A549 (cell line): Measurements from ENCODE around the gene KLF9. TPM values are rescaled to one million over a fixed set of nuclear protein-coding genes. Genes with fewer than 3 reads are reported as not detected.

Source experiments
- ATAC-seq, 2 experiments: fragments of 200-7000 bp in 1 of 2; fragments of >200 bp in 1 of 2; cut with Nextera tagmentation in 1 of 2; cut with Tn5 transposase in 1 of 2; 3 replicates each; pipeline versions ENCODE4 v1.8.0 to v1.9.1; 2018 to 2020; ENCODE audit warnings: mild to moderate bottlenecking in 1 of 2, moderate library complexity in 1 of 2
- CTCF ChIA-PET: fragments of 300-600 bp; sonication (Branson Sonifier 250); formaldehyde crosslinking; extraction: SDS; loops from one replicate; lab custom pipeline; 2021; ENCODE audit warnings: antibody characterized with exemption, inconsistent platforms; lab: Yijun Ruan, JAX
- POLR2A ChIA-PET: fragments of 350-600 bp; formaldehyde crosslinking; extraction: SDS; loops from one replicate; lab custom pipeline; 2021; ENCODE audit warnings: antibody characterized with exemption, inconsistent platforms; lab: Yijun Ruan, JAX
- DNase-seq, 2 experiments: peaks; one replicate each; pipeline versions ENCODE4 v3.0.0 to v3.0.0-alpha.2; 2011 to 2016; ENCODE audit warnings: low read depth in 1 of 2, low spot score in 1 of 2
- FAIRE-seq: peaks from 2 replicates; lab custom pipeline; 2011; peaks lifted over from hg19 to GRCh38; lab: Jason Lieb, UNC
- H3K27ac ChIP-seq, 2 experiments: fragments of >200 bp; sonication (Bioruptor Twin); formaldehyde crosslinking; 3 replicates each; pipeline ENCODE4 v1.5.1; 2016 to 2017
- H3K4me1 ChIP-seq: fragments of >200 bp; sonication (Bioruptor Twin); formaldehyde crosslinking; 3 replicates; pipeline ENCODE4 v1.6.1; 2016
- H3K4me2 ChIP-seq: fragments of >200 bp; sonication (Bioruptor Twin); formaldehyde crosslinking; 3 replicates; pipeline ENCODE4 v1.6.1; 2016
- H3K4me3 ChIP-seq: fragments of >200 bp; sonication (Bioruptor Twin); formaldehyde crosslinking; 3 replicates; pipeline ENCODE4 v1.5.1; 2016
- H3K9me3 ChIP-seq: fragments of >200 bp; sonication (Bioruptor Twin); formaldehyde crosslinking; 3 replicates; pipeline ENCODE4 v1.6.1; 2016
- ATOH8 ChIP-seq: fragments of 250-450 bp; sonication (Bioruptor Pico); IDR thresholded peaks from 2 replicates; pipeline ENCODE4 v1.5.0; 2020; ENCODE audit warnings: low read depth, mild to moderate bottlenecking, moderate library complexity
- CEBPB ChIP-seq, 2 experiments: fragments of >200 bp in 1 of 2; sonication (Bioruptor Twin) in 1 of 2; formaldehyde crosslinking in 1 of 2; IDR thresholded peaks; 2 replicates each; pipeline ENCODE4 v1.6.1; 2012 to 2016
- CHD2 ChIP-seq: fragments of 150-350 bp; IDR thresholded peaks from 2 replicates; pipeline ENCODE4 v1.6.1; 2014; ENCODE audit warnings: low read length; ENCODE audit not compliant: partially characterized antibody
- EP300 ChIP-seq, 2 experiments: fragments of >200 bp; sonication (Bioruptor Twin); formaldehyde crosslinking; IDR thresholded peaks; 2 replicates in 1 of 2; 3 replicates in 1 of 2; pipeline ENCODE4 v1.6.1; 2016 to 2017
- FOSB ChIP-seq: fragments of 250-450 bp; sonication (Bioruptor Pico); IDR thresholded peaks from 2 replicates; pipeline ENCODE4 v1.5.0; 2020; ENCODE audit warnings: mild to moderate bottlenecking, moderate library complexity
- HOXA7 ChIP-seq: fragments of 250-450 bp; sonication (Bioruptor Pico); IDR thresholded peaks from 2 replicates; pipeline ENCODE4 v1.5.0; 2020; ENCODE audit warnings: mild to moderate bottlenecking, moderate library complexity
- HOXB13 ChIP-seq: fragments of 250-450 bp; sonication (Bioruptor Pico); IDR thresholded peaks from 2 replicates; pipeline ENCODE4 v1.5.0; 2020; ENCODE audit warnings: low read depth, mild to moderate bottlenecking, moderate library complexity
- HOXB5 ChIP-seq: fragments of 250-450 bp; sonication (Bioruptor Pico); IDR thresholded peaks from 2 replicates; pipeline ENCODE4 v1.5.0; 2020; ENCODE audit warnings: mild to moderate bottlenecking, moderate library complexity
- JUNB ChIP-seq: fragments of >200 bp; sonication (Bioruptor Twin); formaldehyde crosslinking; IDR thresholded peaks from 2 replicates; pipeline ENCODE4 v1.6.1; 2016
- MAFK ChIP-seq: fragments of 450-650 bp; IDR thresholded peaks from 2 replicates; pipeline ENCODE4 v1.6.1; 2014; ENCODE audit not compliant: partially characterized antibody
- NR3C1 ChIP-seq: fragments of >200 bp; sonication (Bioruptor Twin); formaldehyde crosslinking; IDR thresholded peaks from 3 replicates; pipeline ENCODE4 v1.6.1; 2017
- PHF8 ChIP-seq: fragments of 200-600 bp; sonication (generic); IDR thresholded peaks from 2 replicates; pipeline ENCODE4 v1.6.1; 2016; ENCODE audit warnings: low read depth, mild to moderate bottlenecking, antibody characterized with exemption, moderate library complexity, borderline replicate concordance
- POLR2A ChIP-seq: IDR thresholded peaks from 2 replicates; pipeline ENCODE4 v1.6.1; 2012; ENCODE audit warnings: mild to moderate bottlenecking, low read length
- RAD21 ChIP-seq, 2 experiments: fragments of >200 bp in 1 of 2; sonication (Bioruptor Twin) in 1 of 2; formaldehyde crosslinking in 1 of 2; IDR thresholded peaks in 1 of 2; conservative IDR thresholded peaks in 1 of 2; 2 replicates in 1 of 2; 3 replicates in 1 of 2; pipeline ENCODE4 v1.6.1; 2012 to 2018; ENCODE audit warnings: inconsistent platforms in 1 of 2
- RFX5 ChIP-seq: fragments of 450-650 bp; IDR thresholded peaks from 2 replicates; pipeline ENCODE4 v1.7.1; 2014; ENCODE audit warnings: antibody characterized with exemption, mild to moderate bottlenecking, moderate library complexity
- RNF2 ChIP-seq: fragments of 200-600 bp; sonication (generic); IDR thresholded peaks from 2 replicates; pipeline ENCODE4 v1.6.1; 2016; ENCODE audit warnings: low read depth, mild to moderate bottlenecking, antibody characterized with exemption, moderate library complexity, borderline replicate concordance
- USF2 ChIP-seq: fragments of 450-650 bp; IDR thresholded peaks from 2 replicates; pipeline ENCODE4 v1.6.1; 2014; ENCODE audit warnings: antibody characterized with exemption
- ZNF302 ChIP-seq: fragments of 250-450 bp; sonication (Bioruptor Pico); IDR thresholded peaks from 2 replicates; pipeline ENCODE4 v1.9.0; 2021; ENCODE audit warnings: inconsistent platforms, mild to moderate bottlenecking, moderate library complexity
- WGBS: methylation state at CpG from one replicate; pipeline ENCODE4 v1.1.6; 2017; ENCODE audit errors: missing lambda C conversion rate; 5-methylcytosine and 5-hydroxymethylcytosine counted together
- polyA plus RNA-seq, 4 experiments: library from polyadenylated mRNA; depleted of rRNA in 3 of 4; stranded (reverse); fragments of >200 nt; fragmentation: RNase III in 1 of 4; extraction: RNeasy Plus Mini Kit Qiagen cat#74134 plus additional on column Dnase treatment in 1 of 4; gene quantifications; 2 replicates in 3 of 4; 3 replicates in 1 of 4; pipeline ENCODE4 v1.2.3, GENCODE V29; 2011 to 2017
- TF ChIP-seq, protein P1 (sequence below): fragments of 150-350 bp; IDR thresholded peaks from 2 replicates; pipeline ENCODE4 v1.6.1; 2014; ENCODE audit warnings: low read depth, mild to moderate bottlenecking, low read length
- TF ChIP-seq, protein P2 (sequence below): fragments of 200-600 bp; sonication (generic); IDR thresholded peaks from 2 replicates; pipeline ENCODE4 v1.6.1; 2016; ENCODE audit warnings: antibody characterized with exemption, mild to moderate bottlenecking, moderate library complexity
- TF ChIP-seq, protein P3 (sequence below): IDR thresholded peaks from 2 replicates; pipeline ENCODE4 v1.6.1; 2012

The KLF9 gene
- polyA plus RNA-seq, 2 of the 4 experiments (the other 2 are of a cell fraction), result 0.76 to 3.9 TPM

- ChIA-PET CTCF (interaction anchor here (0.9 to 2.6 kb wide), 4 partner anchors 14 to 69 kb away, joined by 3 to 12 read pairs (median 4); no protein-coding TSS in a partner anchor), POLR2A (no interaction called here)
- TF ChIP-seq CHD2 (no peak), USF2 (no peak), EP300 (IDR thresholded peaks at IDR 0.05) (no peak), FOSB (CRISPR knock-in tag) (no peak), POLR2A (no peak), NR3C1 (no peak), HOXA7 (CRISPR knock-in tag) (no peak), RAD21 (conservative IDR thresholded peaks at IDR 0.05 in 1 of 2, IDR thresholded peaks at IDR 0.05 in 1 of 2) (no peak), MAFK (no peak), RFX5 (no peak), JUNB (no peak), HOXB5 (CRISPR knock-in tag) (no peak), ATOH8 (CRISPR knock-in tag) (no peak), ZNF302 (CRISPR knock-in tag) (no peak), PHF8 (no peak), HOXB13 (CRISPR knock-in tag) (no peak)
- TF ChIP-seq, protein P1, sequence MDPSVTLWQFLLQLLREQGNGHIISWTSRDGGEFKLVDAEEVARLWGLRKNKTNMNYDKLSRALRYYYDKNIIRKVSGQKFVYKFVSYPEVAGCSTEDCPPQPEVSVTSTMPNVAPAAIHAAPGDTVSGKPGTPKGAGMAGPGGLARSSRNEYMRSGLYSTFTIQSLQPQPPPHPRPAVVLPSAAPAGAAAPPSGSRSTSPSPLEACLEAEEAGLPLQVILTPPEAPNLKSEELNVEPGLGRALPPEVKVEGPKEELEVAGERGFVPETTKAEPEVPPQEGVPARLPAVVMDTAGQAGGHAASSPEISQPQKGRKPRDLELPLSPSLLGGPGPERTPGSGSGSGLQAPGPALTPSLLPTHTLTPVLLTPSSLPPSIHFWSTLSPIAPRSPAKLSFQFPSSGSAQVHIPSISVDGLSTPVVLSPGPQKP, result no peak
- TF ChIP-seq, protein P2, sequence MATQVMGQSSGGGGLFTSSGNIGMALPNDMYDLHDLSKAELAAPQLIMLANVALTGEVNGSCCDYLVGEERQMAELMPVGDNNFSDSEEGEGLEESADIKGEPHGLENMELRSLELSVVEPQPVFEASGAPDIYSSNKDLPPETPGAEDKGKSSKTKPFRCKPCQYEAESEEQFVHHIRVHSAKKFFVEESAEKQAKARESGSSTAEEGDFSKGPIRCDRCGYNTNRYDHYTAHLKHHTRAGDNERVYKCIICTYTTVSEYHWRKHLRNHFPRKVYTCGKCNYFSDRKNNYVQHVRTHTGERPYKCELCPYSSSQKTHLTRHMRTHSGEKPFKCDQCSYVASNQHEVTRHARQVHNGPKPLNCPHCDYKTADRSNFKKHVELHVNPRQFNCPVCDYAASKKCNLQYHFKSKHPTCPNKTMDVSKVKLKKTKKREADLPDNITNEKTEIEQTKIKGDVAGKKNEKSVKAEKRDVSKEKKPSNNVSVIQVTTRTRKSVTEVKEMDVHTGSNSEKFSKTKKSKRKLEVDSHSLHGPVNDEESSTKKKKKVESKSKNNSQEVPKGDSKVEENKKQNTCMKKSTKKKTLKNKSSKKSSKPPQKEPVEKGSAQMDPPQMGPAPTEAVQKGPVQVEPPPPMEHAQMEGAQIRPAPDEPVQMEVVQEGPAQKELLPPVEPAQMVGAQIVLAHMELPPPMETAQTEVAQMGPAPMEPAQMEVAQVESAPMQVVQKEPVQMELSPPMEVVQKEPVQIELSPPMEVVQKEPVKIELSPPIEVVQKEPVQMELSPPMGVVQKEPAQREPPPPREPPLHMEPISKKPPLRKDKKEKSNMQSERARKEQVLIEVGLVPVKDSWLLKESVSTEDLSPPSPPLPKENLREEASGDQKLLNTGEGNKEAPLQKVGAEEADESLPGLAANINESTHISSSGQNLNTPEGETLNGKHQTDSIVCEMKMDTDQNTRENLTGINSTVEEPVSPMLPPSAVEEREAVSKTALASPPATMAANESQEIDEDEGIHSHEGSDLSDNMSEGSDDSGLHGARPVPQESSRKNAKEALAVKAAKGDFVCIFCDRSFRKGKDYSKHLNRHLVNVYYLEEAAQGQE, result no peak
- Histone ChIP-seq H3K4me2 (no peak overlapping the region), H3K9me3 (no peaks in the 10 kb centered on the region), H3K27ac (no peak overlapping the region; a peak in 1 of 6 replicates), H3K4me3 (no peak overlapping the region), H3K4me1 (peaks cover 13% of the 10 kb centered on the region; the same call in 2 of the 3 replicates)
- DNase-seq (no peak), FAIRE-seq (no peak), ATAC-seq (no peak)
- WGBS, result 76% methylated on average over 5 of the region's 5 CpGs
Measured at GRCh38 chr9:70415476-70415875, 1.0 kb upstream of the KLF9 start.

DNA sequence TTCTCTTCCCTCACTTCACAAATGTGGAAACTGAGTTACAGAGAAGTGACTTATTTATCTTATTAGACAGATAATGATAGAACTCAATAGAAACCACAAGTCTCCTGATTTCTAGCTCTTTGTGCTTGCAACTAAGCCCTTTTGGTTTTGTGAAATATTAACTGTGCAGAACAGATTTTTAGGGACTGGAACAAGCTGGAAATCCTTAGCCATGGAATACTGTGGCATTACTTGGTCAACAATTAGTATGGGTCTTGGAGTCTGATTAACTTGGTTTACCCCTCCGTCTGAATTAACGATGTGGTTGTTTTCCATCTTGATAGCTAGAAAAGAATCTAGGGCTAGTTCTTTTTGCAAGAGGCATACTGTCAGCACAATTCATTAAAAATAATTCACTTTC lies 584 bp upstream of the KLF9 start:
- H3K4me1 ChIP-seq, result peaks cover 13% of the 10 kb centered on the region; the same call in 2 of the 3 replicates
- ATAC-seq (no peak), FAIRE-seq (no peak)
- peak overlapping the region; percentile 87; the same call in 2 of the 3 replicates for H3K4me2 ChIP-seq
- TF ChIP-seq, protein P3, sequence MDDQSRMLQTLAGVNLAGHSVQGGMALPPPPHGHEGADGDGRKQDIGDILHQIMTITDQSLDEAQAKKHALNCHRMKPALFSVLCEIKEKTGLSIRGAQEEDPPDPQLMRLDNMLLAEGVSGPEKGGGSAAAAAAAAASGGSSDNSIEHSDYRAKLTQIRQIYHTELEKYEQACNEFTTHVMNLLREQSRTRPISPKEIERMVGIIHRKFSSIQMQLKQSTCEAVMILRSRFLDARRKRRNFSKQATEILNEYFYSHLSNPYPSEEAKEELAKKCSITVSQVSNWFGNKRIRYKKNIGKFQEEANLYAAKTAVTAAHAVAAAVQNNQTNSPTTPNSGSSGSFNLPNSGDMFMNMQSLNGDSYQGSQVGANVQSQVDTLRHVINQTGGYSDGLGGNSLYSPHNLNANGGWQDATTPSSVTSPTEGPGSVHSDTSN, result no peak
- TF ChIP-seq ZNF302 (CRISPR knock-in tag), result no peak
- TF ChIP-seq CEBPB (IDR thresholded peaks at IDR 0.05), result no peak
- no peak for TF ChIP-seq RNF2
- TF ChIP-seq, all 56 proteins: peak for 0
- no peak overlapping the region for H3K4me3 ChIP-seq
- no peak overlapping the region; a peak in 1 of 6 replicates for H3K27ac ChIP-seq
- POLR2A ChIA-PET, result no interaction called here
- CTCF ChIA-PET, result interaction anchor here (0.9 to 2.6 kb wide), 5 partner anchors 13 to 187 kb away, joined by 3 to 12 read pairs (median 3); no protein-coding TSS in a partner anchor
- WGBS, result 87% methylated on average over 2 of the region's 2 CpGs
- H3K9me3 ChIP-seq, result no peaks in the 10 kb centered on the region
- no peak for DNase-seq
